Skeletal muscle satellite cell (primary cell): ENCODE data around the gene CNOT1.
"Not testable (repeated sequence)": the region's sequence is repeated elsewhere in the genome, so short reads cannot be mapped to it uniquely, and the experiment has no call there.

ENCODE experiments used
- H3K27me3 ChIP-seq: 2 replicates; pipeline ENCODE4 v1.7.0; 2013; ENCODE audit warnings: low read length; ENCODE audit not compliant: control insufficient read depth, insufficient read depth
- H3K36me3 ChIP-seq: 2 replicates; pipeline ENCODE4 v1.7.0; 2013; ENCODE audit warnings: mild to moderate bottlenecking, control low read depth, low read length; ENCODE audit not compliant: insufficient read depth
- H3K4me1 ChIP-seq: 2 replicates; pipeline ENCODE4 v1.7.0; 2013; ENCODE audit warnings: low read length; ENCODE audit not compliant: control insufficient read depth, insufficient read depth
- H3K4me2 ChIP-seq: 2 replicates; pipeline ENCODE4 v1.7.0; 2013; ENCODE audit warnings: mild to moderate bottlenecking, low read length
- H3K4me3 ChIP-seq: 2 replicates; pipeline ENCODE4 v1.7.0; 2013; ENCODE audit warnings: low read length
- H3K9ac ChIP-seq: 2 replicates; pipeline ENCODE4 v1.7.0; 2013; ENCODE audit warnings: mild to moderate bottlenecking, low read depth, low read length, moderate library complexity
- H3K9me3 ChIP-seq: replicated peaks from 2 replicates; pipeline ENCODE4 v1.7.0; 2013; ENCODE audit warnings: mild to moderate bottlenecking, control low read depth, low read length

The CNOT1 gene

GRCh38 chr16:58577141-58577540 is 52.5 kb downstream of the CNOT1 start:
- Histone ChIP-seq H3K4me3 (no peak overlapping the region), H3K9ac (no peak overlapping the region), H3K36me3 (peaks cover 70% of the 10 kb centered on the region), H3K27me3 (no peaks in the 10 kb centered on the region), H3K4me1 (no peaks in the 10 kb centered on the region), H3K9me3 (no peaks in the 10 kb centered on the region), H3K4me2 (no peak overlapping the region)

GRCh38 chr16:58574895-58575294 is 54.7 kb downstream of the CNOT1 start:
- Histone ChIP-seq H3K9ac (no peak overlapping the region), H3K36me3 (peaks cover 71% of the 10 kb centered on the region), H3K4me3 (no peak overlapping the region), H3K4me2 (no peak overlapping the region), H3K4me1 (no peaks in the 10 kb centered on the region), H3K27me3 (no peaks in the 10 kb centered on the region), H3K9me3 (no peaks in the 10 kb centered on the region)

- not testable (repeated sequence) for H3K4me2 ChIP-seq, H3K9me3 ChIP-seq, H3K27me3 ChIP-seq, H3K4me3 ChIP-seq, H3K9ac ChIP-seq, H3K4me1 ChIP-seq
- peaks cover 55% of the 10 kb centered on the region for H3K36me3 ChIP-seq
These were observed 63.9 kb downstream of the CNOT1 start for GRCh38 chr16:58565697-58566096.

GRCh38 chr16:58563775-58564174 is 65.9 kb downstream of the CNOT1 start:
- no peak overlapping the region for H3K9ac ChIP-seq
- H3K9me3 ChIP-seq, result no peaks in the 10 kb centered on the region
- H3K4me2 ChIP-seq, result no peak overlapping the region
- H3K27me3 ChIP-seq, result no peaks in the 10 kb centered on the region
- peaks cover 57% of the 10 kb centered on the region for H3K36me3 ChIP-seq
- peaks cover 10% of the 10 kb centered on the region for H3K4me1 ChIP-seq
- H3K4me3 ChIP-seq, result no peak overlapping the region

- no peak overlapping the region for H3K4me3 ChIP-seq
- no peak overlapping the region for H3K4me2 ChIP-seq
- no peaks in the 10 kb centered on the region for H3K27me3 ChIP-seq
- H3K36me3 ChIP-seq, result peaks cover 62% of the 10 kb centered on the region
- H3K9me3 ChIP-seq, result no peaks in the 10 kb centered on the region
- peaks cover 10% of the 10 kb centered on the region for H3K4me1 ChIP-seq
- H3K9ac ChIP-seq, result no peak overlapping the region
These were observed 66.4 kb downstream of the CNOT1 start for GRCh38 chr16:58563235-58563634.

GRCh38 chr16:58556678-58557077 is 72.9 kb downstream of the CNOT1 start:
- H3K27me3 ChIP-seq, result no peaks in the 10 kb centered on the region
- no peak overlapping the region for H3K4me3 ChIP-seq
- no peak overlapping the region for H3K4me2 ChIP-seq
- H3K9ac ChIP-seq, result no peak overlapping the region
- no peaks in the 10 kb centered on the region for H3K4me1 ChIP-seq
- no peaks in the 10 kb centered on the region for H3K9me3 ChIP-seq
- H3K36me3 ChIP-seq, result peaks cover 77% of the 10 kb centered on the region

GRCh38 chr16:58551496-58551895 is 78.1 kb downstream of the CNOT1 start:
- Histone ChIP-seq H3K4me1 (peaks cover 5% of the 10 kb centered on the region), H3K27me3 (no peaks in the 10 kb centered on the region), H3K9me3 (no peaks in the 10 kb centered on the region), H3K4me3 (no peak overlapping the region), H3K4me2 (no peak overlapping the region), H3K9ac (no peak overlapping the region), H3K36me3 (peaks cover 73% of the 10 kb centered on the region)

- no peak overlapping the region for H3K4me2 ChIP-seq
These were observed 81.2 kb downstream of the CNOT1 start for GRCh38 chr16:58548378-58548777.

GRCh38 chr16:58543685-58544084 is 85.9 kb downstream of the CNOT1 start:
- H3K36me3 ChIP-seq, result peaks cover 90% of the 10 kb centered on the region
- H3K9me3 ChIP-seq, result no peaks in the 10 kb centered on the region
- H3K27me3 ChIP-seq, result no peaks in the 10 kb centered on the region

More at GRCh38 chr16:58548378-58548777, 81.2 kb downstream of the CNOT1 start:
- H3K4me1 ChIP-seq, result peaks cover 5% of the 10 kb centered on the region
- H3K36me3 ChIP-seq, result peaks cover 77% of the 10 kb centered on the region
- no peak overlapping the region for H3K4me3 ChIP-seq
- no peak overlapping the region for H3K9ac ChIP-seq
- no peaks in the 10 kb centered on the region for H3K9me3 ChIP-seq
- H3K27me3 ChIP-seq, result no peaks in the 10 kb centered on the region

GRCh38 chr16:58542291-58542690 is 87.3 kb downstream of the CNOT1 start:
- H3K9ac ChIP-seq, result no peak overlapping the region
- no peak overlapping the region for H3K4me2 ChIP-seq
- H3K36me3 ChIP-seq, result peaks cover 95% of the 10 kb centered on the region
- H3K9me3 ChIP-seq, result no peaks in the 10 kb centered on the region
- H3K27me3 ChIP-seq, result no peaks in the 10 kb centered on the region
- H3K4me3 ChIP-seq, result no peak overlapping the region
- peaks cover 3% of the 10 kb centered on the region for H3K4me1 ChIP-seq

More at GRCh38 chr16:58543685-58544084, 85.9 kb downstream of the CNOT1 start:
- H3K4me2 ChIP-seq, result no peak overlapping the region
- H3K4me3 ChIP-seq, result no peak overlapping the region
- H3K4me1 ChIP-seq, result peaks cover 5% of the 10 kb centered on the region
- no peak overlapping the region for H3K9ac ChIP-seq

GRCh38 chr16:58541711-58542110 is 87.9 kb downstream of the CNOT1 start:
- no peak overlapping the region for H3K9ac ChIP-seq
- no peaks in the 10 kb centered on the region for H3K9me3 ChIP-seq
- H3K36me3 ChIP-seq, result peaks cover 95% of the 10 kb centered on the region
- H3K4me1 ChIP-seq, result no peaks in the 10 kb centered on the region
- no peak overlapping the region for H3K4me2 ChIP-seq
- H3K27me3 ChIP-seq, result no peaks in the 10 kb centered on the region
- no peak overlapping the region for H3K4me3 ChIP-seq

- Histone ChIP-seq H3K36me3 (peaks cover 89% of the 10 kb centered on the region), H3K4me1 (no peaks in the 10 kb centered on the region), H3K9me3 (no peaks in the 10 kb centered on the region), H3K4me2 (no peak overlapping the region), H3K27me3 (no peaks in the 10 kb centered on the region), H3K4me3 (no peak overlapping the region), H3K9ac (no peak overlapping the region)
These were observed 92.3 kb downstream of the CNOT1 start for GRCh38 chr16:58537124-58537906.
